Heart left ventricle (tissue), 13 donors: ENCODE data around the gene NUDT19.

Source experiments
- CTCF ChIP-seq, 12 donors: fragments of 200-600 bp; sonication (generic) in 4 of 12; IDR thresholded peaks; one replicate each; pipeline versions ENCODE4 v1.5.0 to v1.8.0; 2018 to 2022; ENCODE audit warnings: antibody characterized with exemption in 12 of 12, mild to moderate bottlenecking in 5 of 12
- POLR2A ChIP-seq, 2 donors: fragments of 450-650 bp; IDR thresholded peaks; one replicate each; pipeline ENCODE4 v1.6.1; 2017; ENCODE audit warnings: antibody characterized with exemption in 2 of 2, mild to moderate bottlenecking in 2 of 2, moderate library complexity in 2 of 2
- donor health status: ischemic (EF 13 %, LVEDD 7.1; RV severe dilation, severe dysfunction).
- donor health status: DM: no; HTN: yes; CAD: no.
- donor health status: DM: no; HTN: no; CAD: no.
- donor health status: ischemic (EF 25% LVEDD 6.9; RV normal size, moderate dysfunction).
- donor health status: ischemic (EF 25% LVEDD 5.7; RV mildly dilated, moderate dysfunction).
- donor health status: ischemic (EF 35%, LVEDD 5.7; RV mildly dilated, moderate dysfunction).
- donor health status: nonischemic (EF 11% LVEDD 7.7; RV severe dilation, severe dysfunction).
- donor health status: DM: yes; HTN: yes; CAD: no.
- donor health status: PGD.
- donor health status: ischemic (EF 29% LVEDD 5.4; RV normal size, mild dysfunction).
- donor health status: nonischemic (EF 23%, LVEDD 6.1; RV moderate dilation, normal function).

GRCh38 chr19:32686847-32687475 is 4.7 kb upstream of the NUDT19 start:
- TF ChIP-seq CTCF (IDR thresholded peaks at IDR 0.05) = no peak
- no peak for TF ChIP-seq POLR2A (IDR thresholded peaks at IDR 0.05)
